ENCODE data around the gene XPO6.
"Not testable (repeated sequence)": the region's sequence is repeated elsewhere in the genome, so short reads cannot be mapped to it uniquely, and the experiment has no call there.

XPO6 gene

GRCh38 chr16:28211758-28212531 lies at the start of gene XPO6:
TSS of gene XPO6 (minus strand) at chr16:28211965. CDS start at chr16:28211368, 597 bp downstream.
- DNase-seq = peak; percentile 96

- DNase-seq = no peak
Observed at GRCh38 chr16:28260193-28260592, 48.4 kb upstream of the XPO6 start.

- DNase-seq = no peak
Observed at GRCh38 chr16:28259781-28260150, 48.0 kb upstream of the XPO6 start.

GRCh38 chr16:28259091-28259780 lies 47.5 kb upstream of the XPO6 start:
- no peak for DNase-seq

GRCh38 chr16:28258567-28258966 lies 46.8 kb upstream of the XPO6 start:
- no peak for DNase-seq

GRCh38 chr16:28257256-28257655 lies 45.5 kb upstream of the XPO6 start:
- no peak for DNase-seq

GRCh38 chr16:28255838-28256237 lies 44.1 kb upstream of the XPO6 start:
- no peak for DNase-seq

- no peak for DNase-seq
Observed at GRCh38 chr16:28254158-28254557, 42.4 kb upstream of the XPO6 start.

GRCh38 chr16:28250999-28251398 lies 39.2 kb upstream of the XPO6 start:
- DNase-seq = no peak

- not testable (repeated sequence) for DNase-seq
Observed at GRCh38 chr16:28249483-28249882, 37.7 kb upstream of the XPO6 start.

- DNase-seq = no peak
Observed at GRCh38 chr16:28241924-28242323, 30.2 kb upstream of the XPO6 start.

- DNase-seq = peak; percentile 7
Observed at GRCh38 chr16:28237754-28238357, 26.1 kb upstream of the XPO6 start.

- no peak for DNase-seq
Observed at GRCh38 chr16:28231763-28232162, 20.0 kb upstream of the XPO6 start.

- not testable (repeated sequence) for DNase-seq
Observed at GRCh38 chr16:28223909-28224308, 12.1 kb upstream of the XPO6 start.

- DNase-seq = not testable (repeated sequence)
Observed at GRCh38 chr16:28219777-28220176, 8.0 kb upstream of the XPO6 start.

GRCh38 chr16:28219282-28219681 lies 7.5 kb upstream of the XPO6 start:
- DNase-seq = no peak

GRCh38 chr16:28218109-28218508 lies 6.3 kb upstream of the XPO6 start:
- DNase-seq = peak; percentile 66

- DNase-seq = no peak
Observed at GRCh38 chr16:28217326-28217725, 5.6 kb upstream of the XPO6 start.

GRCh38 chr16:28213396-28213795 lies 1.6 kb upstream of the XPO6 start:
- no peak for DNase-seq

- DNase-seq = no peak
Observed at GRCh38 chr16:28212532-28212873, 738 bp upstream of the XPO6 start.

GRCh38 chr16:28210979-28211588 lies 681 bp downstream of the XPO6 start:
- DNase-seq = peak; percentile 68

GRCh38 chr16:28210264-28210663 lies 1.5 kb downstream of the XPO6 start:
- DNase-seq = no peak

GRCh38 chr16:28208824-28209223 lies 2.9 kb downstream of the XPO6 start:
- DNase-seq = no peak

- DNase-seq = no peak
Observed at GRCh38 chr16:28208131-28208530, 3.6 kb downstream of the XPO6 start.
